ENCODE measurements around the gene SLC8B1. TPM values are rescaled to one million over a fixed set of nuclear protein-coding genes. Genes with fewer than 3 reads are reported as not detected.

Gene SLC8B1
- total and polyA plus RNA-seq, 9 of the 15 experiments (the other 6 are each of a cell fraction or from before 2014, with no cell fraction given) = 0.86 to 34.1 (median 18.5) TPM

DNA sequence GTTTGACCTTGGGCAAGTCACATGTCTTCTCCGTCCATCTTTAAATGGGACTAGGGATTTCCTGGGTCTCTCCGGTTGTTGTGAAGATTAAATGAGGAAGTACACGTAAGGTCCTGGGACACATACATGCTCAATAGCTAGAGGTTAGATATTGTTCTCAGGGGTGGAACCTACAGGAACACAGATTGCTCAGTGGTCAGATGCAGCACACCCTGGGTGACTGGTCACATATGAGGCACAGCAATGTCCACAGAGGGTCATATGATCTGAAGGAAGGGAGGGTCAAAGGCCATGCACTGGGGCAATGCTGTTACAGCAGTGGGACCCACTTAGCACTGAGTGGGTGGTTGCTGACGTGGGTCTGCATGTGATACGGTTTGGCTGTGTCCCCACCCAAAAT, 11.4 kb upstream of the SLC8B1 start:
- CTCF ChIA-PET (ENCODE audit: low intra/inter-chr PET ratio) = no interaction called here
- Histone ChIP-seq H3K9ac (ENCODE audit: insufficient read depth in 1 of 2, low read depth in 2 of 2, low read length in 2 of 2) (peak overlapping the region in 1 of 2 experiments; percentile 43; a peak in 1 of 4 replicates), H4K20me1 (replicated peaks; ENCODE audit: control insufficient read depth, insufficient read depth, low read length) (no peaks in the 10 kb centered on the region), H3K36me3 (ENCODE audit: control insufficient read depth, insufficient read depth, low read length) (no peaks in the 10 kb centered on the region), H3K9me1 (ENCODE audit: control insufficient read depth, insufficient read depth, low read length) (no peaks in the 10 kb centered on the region), H3K79me2 (ENCODE audit: control insufficient read depth, insufficient read depth, low read length) (no peaks in the 10 kb centered on the region), H3K27ac (ENCODE audit: extremely low read depth, low read depth, low read length) (no peak overlapping the region), H3K4me2 (ENCODE audit: insufficient read depth, low read length) (no peak overlapping the region), H3K27me3 (ENCODE audit: control insufficient read depth in 2 of 2, insufficient read depth in 2 of 2, low read length in 2 of 2) (no peaks in the 10 kb centered on the region), H2AFZ (ENCODE audit: low read depth, low read length) (no peak overlapping the region), H3K9me3 (replicated peaks; ENCODE audit: control insufficient read depth, insufficient read depth, low read depth, low read length) (no peaks in the 10 kb centered on the region), H3K4me3 (no peak overlapping the region), H3K4me1 (replicated peaks in 1 of 2; ENCODE audit: control insufficient read depth in 2 of 2, insufficient read depth in 2 of 2, low read length in 2 of 2) (peaks cover 14 to 19% of the 10 kb centered on the region in 2 experiments)
- POLR2A ChIA-PET = interaction anchor here (0.7 to 2.3 kb wide), 2 partner anchors 11 to 125 kb away, joined by 3 to 5 read pairs; partner anchors contain the start of genes SLC8B1 and TPCN1
- ATAC-seq = peak; percentile 47
- TF ChIP-seq CTBP1 (IDR thresholded peaks at IDR 0.05; ENCODE audit: borderline replicate concordance) (0 out of 2 replicates have a peak, but pooled peaks have one; percentile 13), NR2C1 (IDR thresholded peaks at IDR 0.05) (peak; percentile 51; the same call in 1 of the 2 replicates), NR2C1 (tag; IDR thresholded peaks at IDR 0.05) (peak; percentile 66), NR2C2 (CRISPR knock-in tag; IDR thresholded peaks at IDR 0.05) (no peak), NR2C2 (tag; IDR thresholded peaks at IDR 0.05) (peak; percentile 43), EGR1 (conservative IDR thresholded peaks at IDR 0.05) (peak; percentile 48), FUS (optimal IDR thresholded peaks at IDR 0.05; ENCODE audit: low read depth, low read length) (no peak), KDM1A (IDR thresholded peaks at IDR 0.05) (0 out of 4 replicates have a peak, but pooled peaks of 1 of the 2 experiments have one; percentile 9)
- TF ChIP-seq, protein P1, sequence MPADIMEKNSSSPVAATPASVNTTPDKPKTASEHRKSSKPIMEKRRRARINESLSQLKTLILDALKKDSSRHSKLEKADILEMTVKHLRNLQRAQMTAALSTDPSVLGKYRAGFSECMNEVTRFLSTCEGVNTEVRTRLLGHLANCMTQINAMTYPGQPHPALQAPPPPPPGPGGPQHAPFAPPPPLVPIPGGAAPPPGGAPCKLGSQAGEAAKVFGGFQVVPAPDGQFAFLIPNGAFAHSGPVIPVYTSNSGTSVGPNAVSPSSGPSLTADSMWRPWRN (IDR thresholded peaks at IDR 0.05; ENCODE audit: low read depth) = no peak
- BruUV-seq (replicated peaks) = no TSS peak
- intact Hi-C loops (cut with micrococcal nuclease) = no loop called here
- peak in 1 of 4 experiments; percentile 2 for DNase-seq (ENCODE audit: extremely low read depth in 1 of 4, low spot score in 3 of 4)
- WGBS (ENCODE audit: insufficient coverage, low coverage, missing lambda C conversion rate) = 47% methylated on average over 5 of the region's 5 CpGs
- in situ Hi-C loops (cut with MboI) = no loop called here
- FAIRE-seq = no peak

All from K562 (cell line).